GM23248 (cell line): Measurements from ENCODE around the gene ANKRD55. TPM values are rescaled to one million over a fixed set of nuclear protein-coding genes. Genes with fewer than 3 reads are reported as not detected.
"Not testable (repeated sequence)": the region's sequence is repeated elsewhere in the genome, so short reads cannot be mapped to it uniquely, and the experiment has no call there.

Experiments used
- DNase-seq: peaks from one replicate; pipeline ENCODE4 v3.0.0-alpha.2; 2015
- H2AFZ ChIP-seq: fragments of 200-600 bp; sonication (generic); 2 replicates; pipeline ENCODE4 v1.6.1; 2016; ENCODE audit warnings: antibody characterized with exemption
- H3F3A ChIP-seq: fragments of 200-600 bp; sonication (generic); 2 replicates; pipeline ENCODE4 v1.6.1; 2016; ENCODE audit warnings: mild to moderate bottlenecking, antibody characterized with exemption, mixed run types; ENCODE audit not compliant: insufficient read depth
- H3K27ac ChIP-seq: fragments of 200-600 bp; sonication (generic); 2 replicates; pipeline ENCODE4 v1.5.1; 2016; ENCODE audit warnings: mild to moderate bottlenecking
- H3K27me3 ChIP-seq: fragments of 200-600 bp; sonication (generic); replicated peaks from 2 replicates; pipeline ENCODE4 v1.6.1; 2016; ENCODE audit warnings: mild to moderate bottlenecking; ENCODE audit not compliant: insufficient read depth
- H3K36me3 ChIP-seq: fragments of 200-600 bp; sonication (generic); 2 replicates; pipeline ENCODE4 v1.6.1; 2016; ENCODE audit warnings: low read depth, mild to moderate bottlenecking
- H3K4me1 ChIP-seq: fragments of 200-600 bp; sonication (generic); 2 replicates; pipeline ENCODE4 v1.6.1; 2016; ENCODE audit warnings: mild to moderate bottlenecking; ENCODE audit not compliant: insufficient read depth
- H3K4me2 ChIP-seq: fragments of 200-600 bp; sonication (generic); one replicate; pipeline ENCODE4 v1.6.1; 2016; ENCODE audit warnings: mild to moderate bottlenecking; ENCODE audit not compliant: unreplicated experiment
- H3K4me3 ChIP-seq: fragments of 200-600 bp; sonication (generic); 2 replicates; pipeline ENCODE4 v1.5.1; 2016; ENCODE audit warnings: mild to moderate bottlenecking
- H3K79me2 ChIP-seq: fragments of 200-600 bp; sonication (generic); 2 replicates; pipeline ENCODE4 v1.6.1; 2016; ENCODE audit warnings: mild to moderate bottlenecking; ENCODE audit not compliant: insufficient read depth
- H3K9ac ChIP-seq: fragments of 200-600 bp; sonication (generic); 2 replicates; pipeline ENCODE4 v1.6.1; 2016; ENCODE audit warnings: mild to moderate bottlenecking
- H3K9me2 ChIP-seq: fragments of 200-600 bp; sonication (generic); 2 replicates; pipeline ENCODE4 v1.6.1; 2016; ENCODE audit warnings: mixed run types, mild to moderate bottlenecking, moderate library complexity; ENCODE audit not compliant: insufficient read depth
- H3K9me3 ChIP-seq: fragments of 200-600 bp; sonication (generic); one replicate; pipeline ENCODE4 v1.6.1; 2017; ENCODE audit warnings: low read depth
- H4K20me1 ChIP-seq: fragments of 200-600 bp; sonication (generic); 2 replicates; pipeline ENCODE4 v1.6.0; 2016; ENCODE audit not compliant: insufficient read depth
- EZH2 ChIP-seq: fragments of 200-600 bp; sonication (generic); IDR thresholded peaks from 2 replicates; pipeline ENCODE4 v1.6.1; 2018; ENCODE audit warnings: antibody characterized with exemption, mild to moderate bottlenecking; ENCODE audit not compliant: insufficient read depth, poor library complexity, severe bottlenecking
- EZH2phosphoT487 ChIP-seq: fragments of 200-600 bp; sonication (generic); IDR thresholded peaks from 2 replicates; pipeline ENCODE4 v1.6.1; 2018; ENCODE audit warnings: antibody characterized with exemption, moderate library complexity, mild to moderate bottlenecking, low read depth; ENCODE audit not compliant: insufficient read depth
- WGBS, 2 experiments: methylation state at CpG; one replicate each; pipeline ENCODE4 v1.1.6; 2015 to 2017; ENCODE audit warnings: low lambda C conversion rate in 2 of 2, low coverage in 1 of 2; ENCODE audit errors: missing lambda C conversion rate in 2 of 2; 5-methylcytosine and 5-hydroxymethylcytosine counted together
- in situ Hi-C: fragments of 300-500 bp; cut with MboI; formaldehyde crosslinking; loops from 2 replicates; pipeline ENCODE4 v1.15.0; 2020
- polyA plus RNA-seq: library from polyadenylated mRNA; unstranded; fragments of >200 nt; fragmentation: Nextera tagmentation; extraction: Ambion mirVana; gene quantifications from 2 replicates; pipeline ENCODE4 v1.2.1, GENCODE V29; 2016
- total RNA-seq: library from RNA; depleted of rRNA; stranded (reverse); fragments of >200 nt; shearing (Covaris generic); gene quantifications from 2 replicates; pipeline ENCODE4 v1.2.3, GENCODE V29; 2014

ANKRD55 gene
- total and polyA plus RNA-seq, 2 experiments from 2014 or later, result not detected

DNA sequence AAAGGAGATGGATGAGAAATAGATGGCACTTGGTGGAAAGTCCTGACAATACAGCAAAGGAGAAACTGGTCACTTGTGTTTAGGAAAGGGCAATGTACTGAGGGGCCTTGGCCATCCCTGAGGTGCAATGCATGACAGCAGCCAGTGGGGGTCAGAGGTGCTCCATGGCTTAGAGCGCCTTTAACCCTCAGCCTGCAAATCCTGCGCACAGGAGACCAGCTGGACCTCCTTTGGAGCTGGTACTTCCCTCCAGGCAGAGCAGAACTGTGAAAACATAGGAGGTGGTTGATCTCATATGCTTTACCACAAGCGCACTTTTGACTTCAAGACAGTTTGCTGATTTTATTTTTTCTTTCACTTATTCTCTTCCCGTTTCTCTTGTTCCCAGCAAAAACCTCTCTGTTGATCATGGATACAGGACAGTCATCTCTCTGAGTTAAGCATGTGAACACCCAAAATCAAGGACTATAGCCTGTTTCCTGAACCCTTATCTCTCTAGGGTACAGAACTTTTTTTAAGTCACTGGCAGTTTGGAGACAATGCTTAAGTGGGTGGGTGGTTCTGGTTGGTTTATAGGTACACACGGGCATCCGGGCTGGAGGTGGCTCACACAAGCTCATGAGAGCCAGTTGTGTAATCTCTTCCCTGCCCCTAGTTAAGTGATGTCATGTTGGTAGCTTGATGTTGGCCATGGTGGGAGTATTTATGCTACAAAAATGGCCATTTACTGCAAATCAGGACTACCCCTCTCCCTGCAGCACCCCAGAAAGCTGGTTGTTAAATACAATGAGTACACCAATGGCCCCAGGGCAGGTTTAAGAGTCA lies 37.6 kb upstream of the ANKRD55 start:
- in situ Hi-C loops, result loop anchor here (5.0 to 25.0 kb wide), 2 partner anchors 567 to 942 kb away; no protein-coding TSS in a partner anchor
- WGBS, 2 experiments, result 37 to 42% methylated on average over 6 of the region's 6 CpGs

DNA sequence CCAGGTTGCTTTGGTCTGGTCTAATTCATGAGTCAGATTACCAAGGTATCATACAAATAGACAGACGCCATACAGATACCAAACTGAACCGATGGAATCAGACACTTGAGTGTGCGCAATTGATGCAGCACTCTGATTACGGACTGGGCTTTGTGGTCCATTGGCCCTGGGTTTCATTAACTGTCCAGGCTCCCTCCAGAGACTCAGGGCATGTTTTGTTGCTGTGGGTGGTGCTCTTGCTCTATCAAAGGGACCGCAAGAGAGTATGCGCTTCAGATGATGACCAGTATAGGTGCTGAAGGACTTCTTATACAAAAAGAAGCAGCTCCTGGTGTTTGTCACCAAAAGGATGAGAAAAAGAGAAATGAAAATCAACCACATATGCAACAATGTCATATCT lies 36.9 kb upstream of the ANKRD55 start:
- no peak overlapping the region for H2AFZ ChIP-seq
- in situ Hi-C loops, result loop anchor here (5.0 to 25.0 kb wide), 2 partner anchors 567 to 942 kb away; no protein-coding TSS in a partner anchor
- H3K4me3 ChIP-seq, result no peak overlapping the region
- 0 out of 2 replicates have a peak, but pooled peaks cover under 1% of the 10 kb centered on the region for H3K4me1 ChIP-seq
- no peaks in the 10 kb centered on the region for H3K9me3 ChIP-seq
- H3F3A ChIP-seq, result no peaks in the 10 kb centered on the region
- H3K9ac ChIP-seq, result no peak overlapping the region
- TF ChIP-seq EZH2phosphoT487 (no peak), EZH2 (no peak)
- no peaks in the 10 kb centered on the region for H3K36me3 ChIP-seq
- H3K9me2 ChIP-seq, result no peaks in the 10 kb centered on the region
- no peak overlapping the region for H3K27ac ChIP-seq
- DNase-seq, result no peak
- 86 to 88% methylated on average over 6 of the region's 6 CpGs for WGBS, 2 experiments
- no peak overlapping the region for H3K4me2 ChIP-seq
- no peaks in the 10 kb centered on the region for H4K20me1 ChIP-seq
- H3K27me3 ChIP-seq, result no peaks in the 10 kb centered on the region
- H3K79me2 ChIP-seq, result no peaks in the 10 kb centered on the region

More for the DNA sequence above, 37.6 kb upstream of the ANKRD55 start:
- H3K27ac ChIP-seq, result no peak overlapping the region
- no peak overlapping the region for H3K4me3 ChIP-seq
- H3K4me2 ChIP-seq, result no peak overlapping the region
- no peak for TF ChIP-seq EZH2
- no peak for TF ChIP-seq EZH2phosphoT487
- no peak overlapping the region for H2AFZ ChIP-seq
- no peaks in the 10 kb centered on the region for H3K27me3 ChIP-seq
- no peaks in the 10 kb centered on the region for H4K20me1 ChIP-seq
- no peaks in the 10 kb centered on the region for H3K79me2 ChIP-seq
- no peak overlapping the region for H3K9ac ChIP-seq
- no peaks in the 10 kb centered on the region for H3K9me2 ChIP-seq
- DNase-seq, result peak; percentile 90
- H3K4me1 ChIP-seq, result no peaks in the 10 kb centered on the region
- H3K36me3 ChIP-seq, result no peaks in the 10 kb centered on the region
- no peaks in the 10 kb centered on the region for H3K9me3 ChIP-seq
- H3F3A ChIP-seq, result no peaks in the 10 kb centered on the region

DNA sequence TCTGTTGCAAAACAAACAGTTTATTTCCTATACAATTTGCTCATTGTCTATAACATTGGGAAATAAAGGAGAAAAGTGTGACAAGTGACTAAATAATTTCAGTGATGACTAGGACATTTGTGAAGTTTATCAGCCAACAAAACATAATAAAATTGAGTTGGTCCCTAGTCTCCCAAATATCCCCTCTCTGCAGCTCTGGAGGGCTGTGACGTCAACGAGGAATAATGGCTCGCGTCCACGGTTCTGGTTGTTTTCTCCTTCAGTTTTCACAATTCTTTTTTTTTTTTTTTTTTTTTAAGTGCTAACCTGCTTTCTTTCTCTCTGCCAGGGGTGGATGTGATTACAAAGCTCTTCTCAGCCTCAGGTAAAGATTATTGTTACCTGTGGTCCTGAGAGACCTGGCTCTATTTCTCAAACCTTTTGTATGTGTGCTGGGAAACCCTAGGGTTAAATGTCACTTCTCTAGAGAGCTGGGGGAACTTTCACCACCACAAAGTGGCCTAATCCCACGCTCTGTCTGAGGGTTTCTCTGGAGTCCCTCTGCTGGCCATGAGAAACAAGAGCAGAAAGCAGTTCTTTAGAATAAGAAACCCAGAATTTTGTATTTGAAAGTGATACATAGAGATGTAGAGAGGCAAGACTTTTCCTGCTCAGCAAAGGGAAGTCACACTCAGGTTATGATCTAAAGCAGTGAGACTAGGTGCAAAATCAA lies 36.2 kb upstream of the ANKRD55 start:
- Histone ChIP-seq H3K36me3 (no peaks in the 10 kb centered on the region), H3K4me3 (no peak overlapping the region), H4K20me1 (no peaks in the 10 kb centered on the region), H3K9me2 (no peaks in the 10 kb centered on the region), H3K9me3 (no peaks in the 10 kb centered on the region), H3F3A (0 out of 2 replicates have a peak, but pooled peaks cover 5% of the 10 kb centered on the region), H3K27me3 (no peaks in the 10 kb centered on the region), H3K4me2 (peak overlapping the region; percentile 2), H3K9ac (no peak overlapping the region), H3K79me2 (no peaks in the 10 kb centered on the region), H3K4me1 (0 out of 2 replicates have a peak, but pooled peaks cover 5% of the 10 kb centered on the region), H3K27ac (no peak overlapping the region), H2AFZ (0 out of 2 replicates have a peak overlapping the region, but pooled peaks have one; percentile 20)
- DNase-seq, result peak; percentile 83
- in situ Hi-C loops, result loop anchor here (25.0 kb wide), 1 partner anchor 943 kb away; no protein-coding TSS in a partner anchor
- TF ChIP-seq EZH2 (no peak), EZH2phosphoT487 (no peak)
- 8 to 12% methylated on average over 6 of the region's 6 CpGs for WGBS, 2 experiments

DNA sequence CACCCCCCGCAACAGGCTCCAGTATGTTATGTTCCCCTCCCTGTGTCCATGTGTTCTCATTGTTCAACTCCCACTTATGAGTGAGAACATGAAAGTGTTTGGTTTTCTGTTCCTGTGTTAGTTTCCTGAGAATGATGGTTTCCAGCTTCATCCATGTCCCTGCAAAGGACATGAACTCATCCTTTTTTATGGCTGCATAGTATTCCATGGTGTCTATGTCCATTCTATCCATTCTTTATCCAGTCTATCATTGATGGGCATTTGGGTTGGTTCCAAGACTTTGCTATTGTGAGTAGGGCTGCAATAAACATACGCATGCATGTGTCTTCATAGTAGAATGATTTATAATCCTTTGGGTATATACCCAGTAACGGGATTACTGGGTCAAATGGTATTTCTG lies 35.6 kb upstream of the ANKRD55 start:
- H3K4me1 ChIP-seq, H3K4me2 ChIP-seq, H2AFZ ChIP-seq, H3K27me3 ChIP-seq, DNase-seq, H3K9me3 ChIP-seq, H3K36me3 ChIP-seq, H3K9ac ChIP-seq, H3K27ac ChIP-seq, H3F3A ChIP-seq, H4K20me1 ChIP-seq, H3K79me2 ChIP-seq, H3K4me3 ChIP-seq, H3K9me2 ChIP-seq: not testable (repeated sequence)
- 88 to 94% methylated on average over 3 of the region's 3 CpGs for WGBS, 2 experiments
- in situ Hi-C loops, result loop anchor here (25.0 kb wide), 1 partner anchor 944 kb away; no protein-coding TSS in a partner anchor
